OCI-LY7 (cell line): ENCODE measurements around the gene UBE3C.

ENCODE experiments used
- CTCF ChIP-seq: fragments of 200-600 bp; sonication (generic); conservative IDR thresholded peaks from 2 replicates; pipeline ENCODE4 v1.5.1; 2014; ENCODE audit warnings: mild to moderate bottlenecking, antibody characterized with exemption, low read length, moderate library complexity, mixed read lengths
- EZH2phosphoT487 ChIP-seq: fragments of 200-600 bp; sonication (generic); IDR thresholded peaks from 2 replicates; pipeline ENCODE4 v1.6.1; 2018; ENCODE audit warnings: low read depth, borderline replicate concordance, mild to moderate bottlenecking, mixed run types, antibody characterized with exemption, low read length, moderate library complexity, mixed read lengths

GRCh38 chr7:157176771-157177170, 38.0 kb downstream of the UBE3C start:
- TF ChIP-seq CTCF, result no peak
- TF ChIP-seq EZH2phosphoT487, result no peak
